Prostate gland (tissue), 2 donors: ENCODE data around the gene MBOAT2.

Experiments
- POLR2A ChIP-seq: fragments of 450-650 bp; IDR thresholded peaks from one replicate; pipeline ENCODE4 v1.6.1; 2016; ENCODE audit warnings: antibody characterized with exemption, mild to moderate bottlenecking
- POLR2AphosphoS5 ChIP-seq: sonication (generic); formaldehyde crosslinking; IDR thresholded peaks from one replicate; pipeline ENCODE4 v1.6.1; 2017; ENCODE audit warnings: antibody characterized with exemption
- TF ChIP-seq, protein P1 (sequence below), 4 experiments: fragments of 200-600 bp in 2 of 4; fragments of 450-650 bp in 2 of 4; sonication (generic) in 2 of 4; IDR thresholded peaks; 1 replicate in 3 of 4; 2 replicates in 1 of 4; pipeline ENCODE4 v1.5.1; 2016 to 2019; ENCODE audit warnings: antibody characterized with exemption in 4 of 4, mild to moderate bottlenecking in 2 of 4, moderate library complexity in 2 of 4

DNA sequence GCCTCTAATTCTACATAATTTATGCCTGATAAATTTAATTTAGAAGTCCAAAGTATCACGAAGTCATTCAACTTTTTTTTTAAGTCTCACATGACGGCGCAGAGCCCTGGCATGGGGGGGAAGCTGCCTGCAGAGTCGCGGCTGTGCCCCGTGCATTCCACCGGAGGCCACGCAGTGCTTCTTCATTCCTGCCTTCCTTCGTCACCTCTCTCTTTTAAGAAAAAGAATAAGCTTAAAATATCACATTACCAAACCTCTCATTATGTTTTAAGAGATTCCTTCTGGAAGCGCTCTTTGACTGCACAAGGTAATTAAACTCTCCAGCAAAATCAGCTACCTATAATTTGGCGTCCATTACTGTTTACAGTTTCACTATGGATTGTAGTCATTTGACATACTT, 145.8 kb downstream of the MBOAT2 start:
- TF ChIP-seq, protein P1, sequence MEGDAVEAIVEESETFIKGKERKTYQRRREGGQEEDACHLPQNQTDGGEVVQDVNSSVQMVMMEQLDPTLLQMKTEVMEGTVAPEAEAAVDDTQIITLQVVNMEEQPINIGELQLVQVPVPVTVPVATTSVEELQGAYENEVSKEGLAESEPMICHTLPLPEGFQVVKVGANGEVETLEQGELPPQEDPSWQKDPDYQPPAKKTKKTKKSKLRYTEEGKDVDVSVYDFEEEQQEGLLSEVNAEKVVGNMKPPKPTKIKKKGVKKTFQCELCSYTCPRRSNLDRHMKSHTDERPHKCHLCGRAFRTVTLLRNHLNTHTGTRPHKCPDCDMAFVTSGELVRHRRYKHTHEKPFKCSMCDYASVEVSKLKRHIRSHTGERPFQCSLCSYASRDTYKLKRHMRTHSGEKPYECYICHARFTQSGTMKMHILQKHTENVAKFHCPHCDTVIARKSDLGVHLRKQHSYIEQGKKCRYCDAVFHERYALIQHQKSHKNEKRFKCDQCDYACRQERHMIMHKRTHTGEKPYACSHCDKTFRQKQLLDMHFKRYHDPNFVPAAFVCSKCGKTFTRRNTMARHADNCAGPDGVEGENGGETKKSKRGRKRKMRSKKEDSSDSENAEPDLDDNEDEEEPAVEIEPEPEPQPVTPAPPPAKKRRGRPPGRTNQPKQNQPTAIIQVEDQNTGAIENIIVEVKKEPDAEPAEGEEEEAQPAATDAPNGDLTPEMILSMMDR (IDR thresholded peaks at IDR 0.05): no peak
- TF ChIP-seq POLR2A: no peak
- TF ChIP-seq POLR2AphosphoS5: no peak
